DOHH2 (cell line): ENCODE data around the gene ADARB1.

ENCODE experiments used
- H3F3A ChIP-seq: fragments of 200-600 bp; sonication (generic), shearing (Covaris generic); 2 replicates; pipeline ENCODE4 v1.6.0; 2016; ENCODE audit warnings: antibody characterized with exemption, mild to moderate bottlenecking; ENCODE audit not compliant: control insufficient read depth, insufficient read depth
- H3K27ac ChIP-seq: fragments of 200-600 bp; sonication (generic); 2 replicates; pipeline ENCODE4 v1.5.1; 2014; ENCODE audit warnings: low read depth, mild to moderate bottlenecking, low read length, moderate library complexity
- H3K27me3 ChIP-seq: fragments of 200-600 bp; sonication (generic); 2 replicates; pipeline ENCODE4 v1.6.1; 2014; ENCODE audit warnings: mild to moderate bottlenecking, low read length, mixed read lengths; ENCODE audit not compliant: control insufficient read depth
- H3K36me3 ChIP-seq: fragments of 200-600 bp; sonication (generic); 2 replicates; pipeline ENCODE4 v1.6.1; 2014; ENCODE audit warnings: mild to moderate bottlenecking, low read length, moderate library complexity, mixed read lengths; ENCODE audit not compliant: control insufficient read depth
- H3K4me1 ChIP-seq: fragments of 200-600 bp; sonication (generic); 2 replicates; pipeline ENCODE4 v1.6.1; 2014; ENCODE audit warnings: mild to moderate bottlenecking, low read length, mixed read lengths; ENCODE audit not compliant: control insufficient read depth
- H3K4me2 ChIP-seq: fragments of 200-600 bp; sonication (generic); 2 replicates; pipeline ENCODE4 v1.6.0; 2014; ENCODE audit warnings: mild to moderate bottlenecking, low read length, moderate library complexity
- H3K4me3 ChIP-seq: fragments of 200-600 bp; sonication (generic); 2 replicates; pipeline ENCODE4 v1.5.1; 2014; ENCODE audit warnings: mild to moderate bottlenecking, low read length, mixed read lengths
- H3K79me2 ChIP-seq: fragments of 200-600 bp; sonication (generic); 2 replicates; pipeline ENCODE4 v1.6.1; 2014; ENCODE audit warnings: mild to moderate bottlenecking, low read length, mixed read lengths; ENCODE audit not compliant: control insufficient read depth
- H3K9me2 ChIP-seq: fragments of 200-600 bp; sonication (generic); replicated peaks from 2 replicates; pipeline ENCODE4 v1.6.1; 2014; ENCODE audit warnings: mild to moderate bottlenecking, low read length, mixed read lengths; ENCODE audit not compliant: control insufficient read depth
- H3K9me3 ChIP-seq: fragments of 200-600 bp; sonication (generic); 2 replicates; pipeline ENCODE4 v1.6.1; 2014; ENCODE audit warnings: antibody characterized with exemption, low read length, mixed read lengths; ENCODE audit not compliant: control insufficient read depth, insufficient read depth
- H4K20me1 ChIP-seq: fragments of 200-600 bp; sonication (generic); 2 replicates; pipeline ENCODE4 v1.6.0; 2014; ENCODE audit warnings: low read depth, mild to moderate bottlenecking, antibody characterized with exemption, low read length, moderate library complexity; ENCODE audit not compliant: control insufficient read depth, insufficient read depth
- EZH2phosphoT487 ChIP-seq: fragments of 200-600 bp; sonication (generic); IDR thresholded peaks from 2 replicates; pipeline ENCODE4 v1.6.1; 2017; ENCODE audit warnings: borderline replicate concordance, mild to moderate bottlenecking, antibody characterized with exemption, low read length, moderate library complexity, mixed read lengths
- TF ChIP-seq, protein P1 (sequence below): fragments of 200-600 bp; sonication (generic); IDR thresholded peaks from one replicate; pipeline ENCODE4 v1.5.1; 2014; ENCODE audit warnings: antibody characterized with exemption, mild to moderate bottlenecking, low read depth, low read length; ENCODE audit not compliant: poor library complexity, severe bottlenecking

ADARB1 gene

DNA sequence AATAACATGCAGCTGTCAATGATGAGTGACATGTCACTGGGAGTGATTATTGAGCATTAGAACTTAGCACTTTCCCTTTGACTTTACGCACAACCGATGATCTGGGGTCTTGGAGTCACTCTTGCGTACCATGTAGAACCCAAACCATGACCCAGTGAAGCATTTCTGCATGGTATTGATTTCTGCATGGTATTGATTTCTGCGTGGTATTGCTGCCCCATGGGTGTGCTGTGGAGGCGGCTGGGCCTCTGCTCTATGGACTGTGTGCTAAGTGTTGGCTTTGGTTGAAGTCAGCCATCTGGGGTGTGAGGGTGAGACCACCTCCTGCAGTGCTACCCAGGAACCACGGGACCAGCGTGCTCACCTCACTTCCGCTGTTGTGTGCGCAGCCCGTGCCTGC, 98.0 kb downstream of the ADARB1 start:
- TF ChIP-seq, protein P1, sequence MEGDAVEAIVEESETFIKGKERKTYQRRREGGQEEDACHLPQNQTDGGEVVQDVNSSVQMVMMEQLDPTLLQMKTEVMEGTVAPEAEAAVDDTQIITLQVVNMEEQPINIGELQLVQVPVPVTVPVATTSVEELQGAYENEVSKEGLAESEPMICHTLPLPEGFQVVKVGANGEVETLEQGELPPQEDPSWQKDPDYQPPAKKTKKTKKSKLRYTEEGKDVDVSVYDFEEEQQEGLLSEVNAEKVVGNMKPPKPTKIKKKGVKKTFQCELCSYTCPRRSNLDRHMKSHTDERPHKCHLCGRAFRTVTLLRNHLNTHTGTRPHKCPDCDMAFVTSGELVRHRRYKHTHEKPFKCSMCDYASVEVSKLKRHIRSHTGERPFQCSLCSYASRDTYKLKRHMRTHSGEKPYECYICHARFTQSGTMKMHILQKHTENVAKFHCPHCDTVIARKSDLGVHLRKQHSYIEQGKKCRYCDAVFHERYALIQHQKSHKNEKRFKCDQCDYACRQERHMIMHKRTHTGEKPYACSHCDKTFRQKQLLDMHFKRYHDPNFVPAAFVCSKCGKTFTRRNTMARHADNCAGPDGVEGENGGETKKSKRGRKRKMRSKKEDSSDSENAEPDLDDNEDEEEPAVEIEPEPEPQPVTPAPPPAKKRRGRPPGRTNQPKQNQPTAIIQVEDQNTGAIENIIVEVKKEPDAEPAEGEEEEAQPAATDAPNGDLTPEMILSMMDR: no peak
- no peak for TF ChIP-seq EZH2phosphoT487

DNA sequence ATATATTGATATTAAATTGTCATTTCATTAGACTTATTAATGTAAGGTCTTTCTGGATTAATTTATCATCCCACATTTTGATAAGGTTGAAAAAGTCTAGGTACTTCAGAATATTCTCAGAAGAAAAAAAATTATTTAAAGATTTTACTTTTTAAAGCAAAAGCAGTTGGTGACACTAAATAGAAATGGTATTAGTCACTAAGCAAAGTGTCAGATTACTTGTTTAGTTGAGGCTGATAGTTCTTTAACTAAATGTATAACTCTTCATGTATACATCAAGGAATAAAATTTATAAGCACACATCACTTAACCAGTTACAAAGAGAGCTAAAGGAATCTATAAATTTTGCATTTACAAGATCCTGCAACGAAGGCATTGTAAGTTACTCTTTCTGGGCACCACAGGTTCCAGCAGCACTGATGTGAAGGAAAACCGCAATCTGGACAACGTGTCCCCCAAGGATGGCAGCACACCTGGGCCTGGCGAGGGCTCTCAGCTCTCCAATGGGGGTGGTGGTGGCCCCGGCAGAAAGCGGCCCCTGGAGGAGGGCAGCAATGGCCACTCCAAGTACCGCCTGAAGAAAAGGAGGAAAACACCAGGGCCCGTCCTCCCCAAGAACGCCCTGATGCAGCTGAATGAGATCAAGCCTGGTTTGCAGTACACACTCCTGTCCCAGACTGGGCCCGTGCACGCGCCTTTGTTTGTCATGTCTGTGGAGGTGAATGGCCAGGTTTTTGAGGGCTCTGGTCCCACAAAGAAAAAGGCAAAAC, 101.1 kb downstream of the ADARB1 start:
- H3K27me3 ChIP-seq: no peaks in the 10 kb centered on the region
- H3K9me3 ChIP-seq: no peaks in the 10 kb centered on the region
- no peaks in the 10 kb centered on the region for H4K20me1 ChIP-seq
- no peaks in the 10 kb centered on the region for H3K36me3 ChIP-seq
- H3K4me1 ChIP-seq: no peaks in the 10 kb centered on the region
- no peaks in the 10 kb centered on the region for H3F3A ChIP-seq
- no peak overlapping the region for H3K4me3 ChIP-seq
- no peak overlapping the region for H3K27ac ChIP-seq
- no peaks in the 10 kb centered on the region for H3K79me2 ChIP-seq
- H3K4me2 ChIP-seq: no peak overlapping the region
- TF ChIP-seq, protein P1: no peak
- TF ChIP-seq EZH2phosphoT487: no peak
- H3K9me2 ChIP-seq: no peaks in the 10 kb centered on the region

More for the DNA sequence above, 98.0 kb downstream of the ADARB1 start:
- no peaks in the 10 kb centered on the region for H3K9me2 ChIP-seq
- no peaks in the 10 kb centered on the region for H3K79me2 ChIP-seq
- no peaks in the 10 kb centered on the region for H3K4me1 ChIP-seq
- H3K9me3 ChIP-seq: no peaks in the 10 kb centered on the region
- no peaks in the 10 kb centered on the region for H3F3A ChIP-seq
- H3K4me2 ChIP-seq: no peak overlapping the region
- H3K36me3 ChIP-seq: no peaks in the 10 kb centered on the region
- H3K27ac ChIP-seq: no peak overlapping the region
- no peaks in the 10 kb centered on the region for H4K20me1 ChIP-seq
- H3K27me3 ChIP-seq: no peaks in the 10 kb centered on the region
- H3K4me3 ChIP-seq: no peak overlapping the region

DNA sequence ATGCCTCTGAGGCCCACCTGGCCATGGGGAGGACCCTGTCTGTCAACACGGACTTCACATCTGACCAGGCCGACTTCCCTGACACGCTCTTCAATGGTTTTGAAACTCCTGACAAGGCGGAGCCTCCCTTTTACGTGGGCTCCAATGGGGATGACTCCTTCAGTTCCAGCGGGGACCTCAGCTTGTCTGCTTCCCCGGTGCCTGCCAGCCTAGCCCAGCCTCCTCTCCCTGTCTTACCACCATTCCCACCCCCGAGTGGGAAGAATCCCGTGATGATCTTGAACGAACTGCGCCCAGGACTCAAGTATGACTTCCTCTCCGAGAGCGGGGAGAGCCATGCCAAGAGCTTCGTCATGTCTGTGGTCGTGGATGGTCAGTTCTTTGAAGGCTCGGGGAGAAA, 101.8 kb downstream of the ADARB1 start:
- no peaks in the 10 kb centered on the region for H3K4me1 ChIP-seq
- H3K27me3 ChIP-seq: no peaks in the 10 kb centered on the region
- H3K36me3 ChIP-seq: no peaks in the 10 kb centered on the region
- no peaks in the 10 kb centered on the region for H3K9me2 ChIP-seq
- no peak for TF ChIP-seq EZH2phosphoT487
- TF ChIP-seq, protein P1: no peak
- no peak overlapping the region for H3K4me2 ChIP-seq
- H3K79me2 ChIP-seq: no peaks in the 10 kb centered on the region
- H3K9me3 ChIP-seq: no peaks in the 10 kb centered on the region
- no peaks in the 10 kb centered on the region for H3F3A ChIP-seq
- H3K27ac ChIP-seq: no peak overlapping the region
- H3K4me3 ChIP-seq: no peak overlapping the region
- H4K20me1 ChIP-seq: no peaks in the 10 kb centered on the region
